ENCODE data around the gene ESF1.
A peak's percentile ranks its signal among the peaks of the same experiment; 100 is the strongest.

ESF1 gene, protein sequence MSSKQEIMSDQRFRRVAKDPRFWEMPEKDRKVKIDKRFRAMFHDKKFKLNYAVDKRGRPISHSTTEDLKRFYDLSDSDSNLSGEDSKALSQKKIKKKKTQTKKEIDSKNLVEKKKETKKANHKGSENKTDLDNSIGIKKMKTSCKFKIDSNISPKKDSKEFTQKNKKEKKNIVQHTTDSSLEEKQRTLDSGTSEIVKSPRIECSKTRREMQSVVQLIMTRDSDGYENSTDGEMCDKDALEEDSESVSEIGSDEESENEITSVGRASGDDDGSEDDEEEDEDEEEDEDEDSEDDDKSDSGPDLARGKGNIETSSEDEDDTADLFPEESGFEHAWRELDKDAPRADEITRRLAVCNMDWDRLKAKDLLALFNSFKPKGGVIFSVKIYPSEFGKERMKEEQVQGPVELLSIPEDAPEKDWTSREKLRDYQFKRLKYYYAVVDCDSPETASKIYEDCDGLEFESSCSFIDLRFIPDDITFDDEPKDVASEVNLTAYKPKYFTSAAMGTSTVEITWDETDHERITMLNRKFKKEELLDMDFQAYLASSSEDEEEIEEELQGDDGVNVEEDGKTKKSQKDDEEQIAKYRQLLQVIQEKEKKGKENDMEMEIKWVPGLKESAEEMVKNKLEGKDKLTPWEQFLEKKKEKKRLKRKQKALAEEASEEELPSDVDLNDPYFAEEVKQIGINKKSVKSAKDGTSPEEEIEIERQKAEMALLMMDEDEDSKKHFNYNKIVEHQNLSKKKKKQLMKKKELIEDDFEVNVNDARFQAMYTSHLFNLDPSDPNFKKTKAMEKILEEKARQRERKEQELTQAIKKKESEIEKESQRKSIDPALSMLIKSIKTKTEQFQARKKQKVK

GRCh38 chr20:13784893-13785715 lies at the start of gene ESF1, which contains the start of gene NDUFAF5:
Gene ESF1 (minus strand): TSS chr20:13784919. CDS start chr20:13783140, 1,779 bp downstream.
Gene NDUFAF5 (plus strand): TSS chr20:13785028. CDS start chr20:13785069, 41 bp downstream.
- peak; percentile 97 for DNase-seq

DNA sequence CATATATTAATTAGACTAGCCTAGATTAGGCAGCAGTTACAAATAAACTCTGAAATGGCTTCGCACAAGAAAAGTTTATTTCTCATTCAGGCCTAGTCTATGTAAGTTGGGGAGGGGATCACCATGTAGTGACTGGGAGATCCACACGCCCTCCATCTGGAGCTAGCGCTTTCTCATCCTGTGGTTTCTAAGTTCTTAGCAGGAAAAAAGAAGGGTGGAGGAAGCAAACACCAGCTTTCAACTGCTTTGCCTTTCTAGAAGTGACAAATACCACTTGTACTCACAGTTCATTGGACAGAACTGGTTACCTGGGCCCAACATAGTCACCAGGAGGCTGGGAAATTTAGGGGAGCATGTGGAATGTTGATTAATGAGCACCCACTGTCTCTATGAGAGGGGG lies 46.8 kb upstream of the ESF1 start:
- no peak for DNase-seq

GRCh38 chr20:13825465-13825864 lies 40.7 kb upstream of the ESF1 start:
- no peak for DNase-seq

GRCh38 chr20:13824459-13824858 lies 39.7 kb upstream of the ESF1 start:
- DNase-seq: no peak

DNA sequence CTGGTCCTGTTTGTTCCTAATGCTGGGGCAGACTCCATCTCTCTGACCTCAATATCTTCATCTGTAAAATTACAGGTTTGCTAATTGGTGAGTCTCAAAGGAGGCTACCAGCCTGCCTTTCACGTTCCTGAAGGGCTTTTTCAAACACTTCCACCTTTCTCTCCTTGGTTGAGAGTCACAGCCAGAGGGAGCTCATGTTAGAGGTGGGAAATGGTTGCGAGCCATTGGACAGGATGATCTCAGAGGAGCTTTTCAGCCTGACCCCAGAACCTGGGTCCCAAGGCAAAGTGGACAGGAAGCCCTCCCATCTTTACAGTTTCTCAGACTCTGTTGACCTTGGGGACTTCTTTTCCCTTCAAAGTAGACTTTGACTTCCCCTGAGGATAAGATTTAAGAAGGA lies 37.7 kb upstream of the ESF1 start:
- DNase-seq: no peak

GRCh38 chr20:13821876-13822275 lies 37.2 kb upstream of the ESF1 start:
- no peak for DNase-seq

DNA sequence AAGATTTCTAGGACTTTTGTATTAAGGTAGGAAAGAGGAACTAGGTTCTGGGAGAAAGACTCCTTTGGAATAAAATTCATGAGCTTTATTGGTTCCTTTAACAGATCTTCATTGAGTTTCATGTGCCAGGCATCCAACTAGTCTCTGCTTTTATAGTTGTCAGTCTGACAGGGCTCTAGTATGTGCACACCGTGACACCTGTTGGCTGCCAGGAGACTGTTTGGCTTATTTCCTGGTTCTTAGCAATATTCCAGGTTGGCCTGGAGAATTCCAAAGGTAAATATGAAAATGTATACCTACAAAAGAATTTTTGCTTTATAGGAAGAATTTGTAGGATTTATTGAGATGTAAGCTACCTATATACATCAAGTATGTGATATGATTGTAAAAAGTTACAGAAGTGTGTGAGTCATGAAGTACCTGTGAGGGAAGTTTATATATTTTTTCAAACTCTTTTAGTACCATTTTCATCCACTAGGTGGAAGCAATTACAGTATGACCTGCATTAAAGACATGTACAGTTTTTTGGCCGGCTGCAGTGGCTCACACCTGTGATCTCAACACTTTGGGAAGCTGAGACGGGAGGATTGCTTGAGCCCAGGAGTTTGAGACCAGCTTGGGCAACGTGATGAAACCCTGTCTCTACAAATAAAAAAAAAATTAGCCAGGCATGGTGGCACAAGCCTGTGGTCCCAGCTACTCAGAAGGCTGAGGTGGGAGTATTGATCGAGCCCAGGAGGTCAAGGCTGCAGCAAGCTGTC lies 35.3 kb upstream of the ESF1 start:
- peak; percentile 51 for DNase-seq

- DNase-seq: no peak
Measured at GRCh38 chr20:13817342-13817741, 32.6 kb upstream of the ESF1 start.

- DNase-seq: no peak
Measured at GRCh38 chr20:13816757-13817156, 32.0 kb upstream of the ESF1 start.

GRCh38 chr20:13814672-13815071 lies 30.0 kb upstream of the ESF1 start:
- DNase-seq: no peak

GRCh38 chr20:13813910-13814309 lies 29.2 kb upstream of the ESF1 start:
- no peak for DNase-seq

- no peak for DNase-seq
Measured at GRCh38 chr20:13810446-13810845, 25.7 kb upstream of the ESF1 start.

DNA sequence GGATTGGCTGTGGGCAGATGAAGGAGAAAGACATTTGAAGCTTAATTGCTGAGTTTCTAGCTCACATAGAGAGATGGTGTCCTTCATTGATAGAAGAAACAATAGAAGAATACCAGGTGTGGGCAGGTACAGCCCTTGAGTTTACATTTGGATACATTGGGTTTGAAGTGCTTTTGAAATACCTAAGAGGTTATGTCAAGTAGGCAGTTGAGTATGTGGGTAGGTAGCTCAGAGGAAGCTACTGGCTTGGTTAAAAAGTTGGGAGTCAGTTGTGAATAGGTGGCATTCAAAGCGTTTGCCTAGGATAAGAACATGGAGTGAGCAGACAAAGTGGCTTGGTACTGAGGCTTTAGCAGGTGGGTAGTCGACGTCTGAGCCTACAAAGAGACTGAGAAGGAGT lies 25.1 kb upstream of the ESF1 start:
- DNase-seq: no peak

- no peak for DNase-seq
Measured at GRCh38 chr20:13809373-13809772, 24.7 kb upstream of the ESF1 start.

DNA sequence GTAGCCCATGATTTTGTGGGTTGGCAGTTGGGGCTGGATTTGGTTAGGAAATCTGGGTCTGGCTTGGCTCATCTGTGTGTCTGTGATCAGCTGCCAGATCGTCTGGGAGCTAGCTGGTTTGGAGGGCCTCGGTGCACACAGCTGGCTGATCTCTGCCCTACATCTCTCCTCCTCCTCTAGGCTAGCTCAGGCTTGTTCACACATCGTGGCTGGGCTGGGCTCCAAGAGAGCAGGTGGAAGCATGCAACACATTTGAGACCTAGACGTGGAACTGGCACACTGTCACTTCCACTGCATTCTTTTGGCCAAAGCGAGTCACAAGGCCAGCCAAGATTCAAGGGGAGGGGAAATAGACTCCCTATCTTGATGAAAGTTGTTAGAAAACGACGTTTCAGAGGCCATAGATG lies 16.0 kb upstream of the ESF1 start:
- DNase-seq: no peak

DNA sequence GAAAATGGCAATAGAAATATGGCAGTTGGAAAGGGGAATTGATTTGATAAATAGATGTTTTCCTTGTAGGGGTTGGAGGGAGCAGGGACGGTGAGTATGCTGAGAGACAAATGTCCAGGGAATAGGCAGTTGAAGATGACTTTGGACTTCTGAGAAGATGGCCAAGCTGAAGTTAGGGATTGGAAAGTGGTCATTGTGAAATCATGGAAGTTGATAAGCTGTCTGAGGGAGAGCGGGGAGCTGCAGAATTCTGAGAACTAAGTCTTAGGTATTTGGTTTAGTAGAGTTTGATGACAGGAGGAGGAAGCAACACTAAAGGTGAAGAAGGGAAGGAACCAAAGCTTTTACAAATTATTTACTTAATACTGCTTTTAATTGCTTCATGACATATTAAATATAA lies 15.3 kb upstream of the ESF1 start:
- DNase-seq: no peak

DNA sequence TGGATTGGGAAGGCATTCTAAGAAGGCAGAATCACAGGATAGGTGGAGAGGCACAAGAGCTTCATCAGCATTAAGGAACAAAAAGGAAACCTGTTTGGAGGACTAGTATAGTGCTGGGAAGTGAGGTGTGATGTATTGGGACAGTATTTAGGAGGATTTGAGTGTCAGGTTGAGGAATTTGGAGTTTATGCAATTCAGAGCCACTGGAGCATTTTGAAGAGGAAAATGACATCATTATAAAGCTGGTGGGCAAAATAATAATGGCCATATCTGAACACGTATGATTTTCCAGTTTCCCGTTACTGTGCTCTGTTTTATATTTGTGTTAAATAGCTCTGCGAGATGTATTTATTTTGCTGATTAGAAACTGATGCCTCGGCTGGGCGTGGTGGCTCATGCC lies 14.3 kb upstream of the ESF1 start:
- DNase-seq: no peak

DNA sequence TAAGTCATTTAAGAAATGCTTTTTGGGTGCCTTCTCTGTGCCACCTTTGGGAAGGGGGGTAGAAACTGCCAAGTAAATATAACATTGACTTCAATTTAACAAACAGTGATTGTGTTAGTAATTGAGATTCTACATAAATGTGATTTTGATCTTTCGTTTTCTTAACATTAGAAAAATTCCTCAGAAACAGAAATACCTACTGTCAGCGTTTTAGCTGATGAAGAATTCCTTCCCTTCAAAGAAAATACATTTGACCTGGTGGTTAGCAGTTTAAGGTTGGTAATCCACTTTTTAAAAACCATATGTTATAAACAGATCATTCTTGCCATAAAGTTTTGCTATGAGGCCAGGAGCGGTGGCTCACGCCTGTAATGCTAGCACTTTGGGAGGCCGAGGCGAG lies 9.9 kb upstream of the ESF1 start:
- DNase-seq: no peak

DNA sequence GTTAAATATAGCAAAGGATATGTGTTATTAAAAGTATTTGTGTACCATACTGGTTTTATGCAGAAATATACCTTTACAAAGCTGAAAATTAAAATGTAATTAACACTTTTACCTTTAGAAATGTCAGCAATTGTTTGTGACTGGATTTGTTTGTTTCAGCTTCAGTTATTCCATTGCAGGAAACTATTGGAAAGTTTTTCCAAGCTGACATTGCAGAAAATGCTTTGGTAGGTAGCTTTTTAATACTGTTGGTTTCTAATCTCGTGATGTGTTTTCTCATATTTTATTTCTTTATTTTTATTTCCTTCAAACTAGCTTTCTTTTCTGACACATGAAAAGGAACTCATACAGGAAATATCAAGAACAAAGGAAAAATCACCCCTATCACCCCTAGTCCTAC lies 8.3 kb upstream of the ESF1 start:
- no peak for DNase-seq

DNA sequence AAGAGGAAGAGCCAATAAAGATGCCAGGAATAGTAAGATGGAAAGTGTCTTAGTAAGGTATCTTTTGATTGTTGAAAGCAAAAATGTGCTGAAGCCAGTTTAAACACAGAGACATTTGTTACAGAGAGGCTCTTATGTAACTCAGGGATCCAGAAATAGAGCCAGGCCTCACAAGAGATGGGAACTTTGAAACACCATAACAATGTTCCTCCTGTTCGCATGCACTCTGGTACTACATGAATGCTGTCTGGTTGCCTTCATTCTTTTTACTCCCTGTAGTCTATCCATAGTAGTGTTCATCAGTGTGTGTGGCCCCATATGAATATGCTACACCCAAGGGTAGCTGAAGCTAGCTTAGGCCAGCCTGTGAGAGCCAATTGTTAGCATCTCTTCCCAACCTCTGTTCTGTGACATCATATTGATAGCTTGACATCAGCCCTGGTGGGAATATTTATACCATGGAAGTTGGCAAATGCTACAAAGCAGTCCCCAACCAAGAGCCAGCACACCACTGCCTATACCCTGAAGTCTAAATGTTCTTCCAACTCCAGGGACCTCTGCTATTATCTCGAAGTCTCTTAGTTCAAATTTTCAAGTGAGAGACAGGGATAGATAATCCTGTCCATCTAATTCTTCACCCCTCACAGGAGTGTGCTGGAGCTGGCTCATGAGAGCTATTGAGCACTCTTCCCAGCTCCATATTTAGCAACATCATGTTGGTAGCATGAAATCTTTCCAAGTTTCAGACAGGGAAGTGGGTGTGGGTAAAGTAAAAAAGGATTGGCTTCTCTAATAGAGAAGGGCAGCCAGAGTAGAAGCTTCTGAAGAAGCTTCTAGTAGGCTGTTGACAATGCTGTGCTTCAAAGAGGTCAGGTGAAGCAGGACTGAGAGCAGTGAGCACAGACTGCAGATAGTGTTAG lies 7.1 kb upstream of the ESF1 start:
- DNase-seq: no peak

- DNase-seq: no peak
Measured at GRCh38 chr20:13790708-13791107, 6.0 kb upstream of the ESF1 start.

All from activated CD4-positive, alpha-beta T cell treated with anti-CD3 and anti-CD28 coated beads, Interleukin-2, amount 50 U/mL, for 16 hours (primary cell).